Nephron (organoid): ENCODE results near the gene BAX.

Experiments used
- H3K27ac Mint-ChIP-seq, 3 experiments: 2 replicates each; pipeline ENCODE4 v1.8.0; 2020; ENCODE audit warnings: mixed read lengths in 3 of 3, mild to moderate bottlenecking in 2 of 3, moderate library complexity in 1 of 3
- H3K27me3 Mint-ChIP-seq: 2 replicates; pipeline ENCODE4 v1.8.0; 2021; ENCODE audit warnings: low read depth, mild to moderate bottlenecking, moderate library complexity, mixed read lengths
- H3K36me3 Mint-ChIP-seq: 2 replicates; pipeline ENCODE4 v1.8.0; 2020; ENCODE audit warnings: low read depth, mixed read lengths
- H3K4me1 Mint-ChIP-seq: 2 replicates; pipeline ENCODE4 v1.8.0; 2020; ENCODE audit warnings: mixed read lengths
- H3K4me3 Mint-ChIP-seq, 3 experiments: 2 replicates each; pipeline ENCODE4 v1.8.0; 2020; ENCODE audit warnings: mild to moderate bottlenecking in 3 of 3, mixed read lengths in 3 of 3, moderate library complexity in 2 of 3
- H3K9me3 Mint-ChIP-seq: 2 replicates; pipeline ENCODE4 v1.8.0; 2020; ENCODE audit warnings: mixed read lengths
- TF ChIP-seq, protein P1 (sequence below), 3 experiments: fragments of 200-600 bp; sonication (generic); IDR thresholded peaks; one replicate each; pipeline ENCODE4 v1.5.0; 2021; ENCODE audit warnings: antibody characterized with exemption in 3 of 3; ENCODE audit not compliant: unreplicated experiment in 3 of 3

The BAX gene

DNA sequence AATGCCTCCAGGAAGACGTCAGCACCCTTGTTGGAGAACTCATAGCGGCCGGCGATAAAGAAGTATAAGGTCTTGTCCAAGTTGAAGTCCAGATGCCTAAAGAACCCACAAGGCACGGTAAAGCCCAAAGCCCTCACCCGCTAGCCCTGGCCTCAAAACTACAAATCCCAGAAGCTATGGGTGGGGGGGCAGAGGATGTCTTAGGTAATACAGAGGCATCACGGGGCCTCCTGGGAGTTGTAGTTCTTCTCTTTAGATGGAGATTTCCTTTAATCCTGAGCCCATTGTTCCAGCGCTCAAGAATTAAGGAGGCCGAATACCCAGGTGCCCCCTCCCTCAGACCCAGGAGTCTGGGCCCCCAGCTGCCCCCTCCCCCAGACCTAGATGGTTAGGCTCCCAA, 27.6 kb downstream of the BAX start:
- H3K9me3 Mint-ChIP-seq: no peaks in the 10 kb centered on the region
- H3K27ac Mint-ChIP-seq: no peak overlapping the region
- no peak overlapping the region for H3K4me3 Mint-ChIP-seq
- TF ChIP-seq, protein P1, sequence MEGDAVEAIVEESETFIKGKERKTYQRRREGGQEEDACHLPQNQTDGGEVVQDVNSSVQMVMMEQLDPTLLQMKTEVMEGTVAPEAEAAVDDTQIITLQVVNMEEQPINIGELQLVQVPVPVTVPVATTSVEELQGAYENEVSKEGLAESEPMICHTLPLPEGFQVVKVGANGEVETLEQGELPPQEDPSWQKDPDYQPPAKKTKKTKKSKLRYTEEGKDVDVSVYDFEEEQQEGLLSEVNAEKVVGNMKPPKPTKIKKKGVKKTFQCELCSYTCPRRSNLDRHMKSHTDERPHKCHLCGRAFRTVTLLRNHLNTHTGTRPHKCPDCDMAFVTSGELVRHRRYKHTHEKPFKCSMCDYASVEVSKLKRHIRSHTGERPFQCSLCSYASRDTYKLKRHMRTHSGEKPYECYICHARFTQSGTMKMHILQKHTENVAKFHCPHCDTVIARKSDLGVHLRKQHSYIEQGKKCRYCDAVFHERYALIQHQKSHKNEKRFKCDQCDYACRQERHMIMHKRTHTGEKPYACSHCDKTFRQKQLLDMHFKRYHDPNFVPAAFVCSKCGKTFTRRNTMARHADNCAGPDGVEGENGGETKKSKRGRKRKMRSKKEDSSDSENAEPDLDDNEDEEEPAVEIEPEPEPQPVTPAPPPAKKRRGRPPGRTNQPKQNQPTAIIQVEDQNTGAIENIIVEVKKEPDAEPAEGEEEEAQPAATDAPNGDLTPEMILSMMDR (IDR thresholded peaks at IDR 0.05; ENCODE audit: unreplicated experiment in 3 of 3): no peak
- peaks cover 50% of the 10 kb centered on the region for H3K36me3 Mint-ChIP-seq
- H3K4me1 Mint-ChIP-seq: peaks cover 9% of the 10 kb centered on the region
- no peaks in the 10 kb centered on the region for H3K27me3 Mint-ChIP-seq

DNA sequence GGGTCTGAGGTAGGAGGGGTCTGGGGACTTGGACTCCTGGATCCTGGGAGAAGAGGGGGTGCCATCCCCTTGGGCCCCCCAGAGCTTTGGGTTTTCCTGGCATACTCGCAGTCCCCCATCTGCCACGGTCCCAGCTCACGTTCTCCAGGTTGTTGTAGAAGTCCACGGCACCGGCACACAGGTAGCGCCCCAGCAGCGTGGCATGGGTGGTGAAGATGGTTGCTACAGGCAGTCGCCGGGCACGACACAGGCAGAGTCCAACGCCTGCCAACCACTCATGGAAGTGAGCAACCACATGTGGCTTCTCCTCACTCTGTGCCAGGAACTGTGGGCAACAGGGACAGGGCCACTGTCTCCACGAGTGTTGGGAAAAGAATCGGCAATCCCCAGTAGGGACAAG, 31.0 kb downstream of the BAX start:
- no peak overlapping the region for H3K4me3 Mint-ChIP-seq
- peaks cover 58% of the 10 kb centered on the region for H3K36me3 Mint-ChIP-seq

DNA sequence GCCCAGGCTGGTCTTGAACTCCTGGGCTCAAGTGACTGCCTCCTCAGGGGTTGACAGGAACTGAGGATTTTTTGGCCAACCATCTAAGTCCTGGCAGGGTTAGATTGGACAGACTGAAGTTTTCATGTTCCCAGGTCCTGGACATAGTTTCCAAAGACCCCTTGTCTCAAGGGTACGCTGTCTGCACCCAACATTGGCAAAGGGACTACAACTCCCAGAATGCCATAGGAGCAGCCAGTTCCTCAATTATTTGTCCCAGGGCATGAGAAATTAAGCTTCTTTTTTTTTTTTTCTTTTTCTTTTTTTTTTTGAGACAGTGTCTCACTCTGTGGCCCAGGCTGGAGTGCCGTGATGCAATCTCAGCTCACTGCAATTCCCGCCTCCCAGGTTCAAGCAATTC, 31.5 kb downstream of the BAX start:
- TF ChIP-seq, protein P1 (IDR thresholded peaks at IDR 0.05; ENCODE audit: unreplicated experiment in 3 of 3): no peak
- Mint-ChIP-seq H3K4me1 (peaks cover 18% of the 10 kb centered on the region), H3K36me3 (peaks cover 61% of the 10 kb centered on the region), H3K27ac (no peak overlapping the region), H3K4me3 (no peak overlapping the region), H3K27me3 (no peaks in the 10 kb centered on the region), H3K9me3 (no peaks in the 10 kb centered on the region)

More for the DNA sequence above, 31.0 kb downstream of the BAX start:
- H3K27me3 Mint-ChIP-seq: no peaks in the 10 kb centered on the region
- H3K27ac Mint-ChIP-seq: no peak overlapping the region
- no peaks in the 10 kb centered on the region for H3K9me3 Mint-ChIP-seq
- H3K4me1 Mint-ChIP-seq: peaks cover 13% of the 10 kb centered on the region
- TF ChIP-seq, protein P1 (IDR thresholded peaks at IDR 0.05; ENCODE audit: unreplicated experiment in 3 of 3): no peak

DNA sequence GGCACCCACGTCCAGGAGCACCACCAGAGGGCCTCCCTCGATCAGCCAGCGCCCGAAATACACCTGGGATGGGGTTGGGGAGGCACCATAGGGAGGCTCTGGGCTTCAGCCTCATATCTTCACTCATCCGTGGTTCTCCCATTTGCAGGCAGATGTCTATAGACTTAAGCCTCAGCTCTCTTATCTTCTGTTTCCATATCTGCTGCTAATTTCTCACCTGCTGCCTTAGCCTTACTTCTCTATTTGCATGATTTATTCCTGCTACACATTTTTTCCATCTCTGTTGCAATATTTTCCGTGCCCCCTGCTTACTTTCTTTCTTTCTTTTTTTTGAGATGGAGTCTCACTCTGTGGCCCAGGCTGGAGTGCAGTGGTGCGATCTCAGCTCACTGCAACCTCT, 32.6 kb downstream of the BAX start:
- Mint-ChIP-seq H3K27me3 (no peaks in the 10 kb centered on the region), H3K27ac (no peak overlapping the region), H3K4me3 (no peak overlapping the region), H3K36me3 (peaks cover 52% of the 10 kb centered on the region), H3K4me1 (peaks cover 23% of the 10 kb centered on the region), H3K9me3 (no peaks in the 10 kb centered on the region)
- TF ChIP-seq, protein P1 (IDR thresholded peaks at IDR 0.05; ENCODE audit: unreplicated experiment in 3 of 3): no peak

DNA sequence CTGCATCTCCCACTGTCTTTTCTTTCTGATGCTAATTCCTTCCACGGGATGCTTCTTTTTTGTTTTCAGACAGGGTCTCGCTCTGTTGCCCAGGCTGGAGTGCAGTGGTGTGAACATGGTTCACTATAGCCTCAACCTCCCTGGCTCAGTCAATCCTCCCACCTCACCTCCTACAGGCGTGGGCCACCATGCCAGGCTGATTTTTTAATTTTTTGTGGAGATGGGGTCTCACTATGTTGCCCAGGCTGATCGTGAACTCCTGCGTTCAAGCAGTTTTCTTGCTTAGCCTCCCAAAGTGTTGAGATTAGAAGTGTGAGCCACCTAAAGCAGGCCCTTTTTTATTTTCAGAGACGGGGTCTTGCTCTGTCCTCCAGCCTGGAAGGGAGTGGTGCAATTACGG, 33.6 kb downstream of the BAX start:
- H3K4me1 Mint-ChIP-seq: peaks cover 25% of the 10 kb centered on the region
- H3K9me3 Mint-ChIP-seq: no peaks in the 10 kb centered on the region
- H3K4me3 Mint-ChIP-seq: no peak overlapping the region
- H3K27ac Mint-ChIP-seq: peak overlapping the region in 1 of 3 experiments; percentile 59
- H3K27me3 Mint-ChIP-seq: no peaks in the 10 kb centered on the region
- TF ChIP-seq, protein P1 (IDR thresholded peaks at IDR 0.05; ENCODE audit: unreplicated experiment in 3 of 3): no peak
- peaks cover 45% of the 10 kb centered on the region for H3K36me3 Mint-ChIP-seq

DNA sequence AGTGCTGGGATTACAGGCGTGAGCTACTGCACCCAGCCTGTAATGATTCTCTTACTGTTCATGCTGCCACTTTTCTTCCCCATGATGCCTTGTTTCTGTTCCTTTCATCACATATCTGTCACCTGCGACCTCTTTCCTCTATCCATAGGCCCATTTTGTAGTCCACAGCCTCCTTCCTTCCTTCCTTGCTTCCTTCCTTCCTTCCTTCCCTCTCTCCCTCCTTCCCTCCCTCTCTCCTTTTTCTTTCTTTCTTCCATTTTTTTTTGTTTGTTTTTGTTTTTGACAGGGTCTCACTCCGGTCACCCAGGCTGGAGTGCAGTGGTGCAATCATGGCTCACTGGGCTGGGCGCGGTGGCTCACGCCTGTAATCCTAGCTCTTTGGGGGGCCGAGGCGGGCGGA, 34.2 kb downstream of the BAX start:
- no peaks in the 10 kb centered on the region for H3K9me3 Mint-ChIP-seq
- H3K4me3 Mint-ChIP-seq: no peak overlapping the region
- TF ChIP-seq, protein P1 (IDR thresholded peaks at IDR 0.05; ENCODE audit: unreplicated experiment in 3 of 3): no peak
- H3K4me1 Mint-ChIP-seq: peaks cover 29% of the 10 kb centered on the region
- peaks cover 40% of the 10 kb centered on the region for H3K36me3 Mint-ChIP-seq
- peak overlapping the region in 1 of 3 experiments; percentile 46 for H3K27ac Mint-ChIP-seq
- no peaks in the 10 kb centered on the region for H3K27me3 Mint-ChIP-seq
